HT1080 (cell line): ENCODE data around the gene RUNX2. TPM values are rescaled to one million over a fixed set of nuclear protein-coding genes. Genes with fewer than 3 reads are reported as not detected.
"Not testable (repeated sequence)": the region's sequence is repeated elsewhere in the genome, so short reads cannot be mapped to it uniquely, and the experiment has no call there.

Source experiments
- DNase-seq: peaks from one replicate; pipeline ENCODE4 v3.0.0-alpha.2; 2015; ENCODE audit warnings: low read depth
- total RNA-seq: library from RNA; depleted of rRNA; stranded (reverse); fragments of >200 nt; shearing (Covaris generic); gene quantifications from 2 replicates; pipeline ENCODE4 v1.2.3, GENCODE V29; 2014

The RUNX2 gene
- total RNA-seq, 1 experiment from 2014 or later: 4.1 TPM

DNA sequence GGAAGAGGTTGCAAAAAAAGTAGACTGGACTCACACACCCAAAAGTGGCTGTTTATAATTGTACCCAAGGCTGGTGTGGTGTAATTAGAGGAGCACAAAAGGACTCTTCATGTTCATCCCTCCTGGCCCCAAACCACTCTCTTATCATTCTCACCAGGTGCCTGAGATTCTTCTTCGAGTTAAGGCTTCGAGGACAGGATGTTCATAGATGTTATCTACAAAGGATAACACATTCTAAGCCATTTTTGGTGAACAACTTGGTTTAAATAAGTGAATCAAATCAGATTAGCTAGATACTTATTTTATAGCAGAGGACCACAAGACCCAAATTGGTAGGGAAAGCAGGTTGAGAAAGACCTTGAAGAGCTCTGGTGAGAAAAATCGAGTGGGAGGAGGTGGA, 122.7 kb downstream of the RUNX2 start:
- DNase-seq: no peak

DNA sequence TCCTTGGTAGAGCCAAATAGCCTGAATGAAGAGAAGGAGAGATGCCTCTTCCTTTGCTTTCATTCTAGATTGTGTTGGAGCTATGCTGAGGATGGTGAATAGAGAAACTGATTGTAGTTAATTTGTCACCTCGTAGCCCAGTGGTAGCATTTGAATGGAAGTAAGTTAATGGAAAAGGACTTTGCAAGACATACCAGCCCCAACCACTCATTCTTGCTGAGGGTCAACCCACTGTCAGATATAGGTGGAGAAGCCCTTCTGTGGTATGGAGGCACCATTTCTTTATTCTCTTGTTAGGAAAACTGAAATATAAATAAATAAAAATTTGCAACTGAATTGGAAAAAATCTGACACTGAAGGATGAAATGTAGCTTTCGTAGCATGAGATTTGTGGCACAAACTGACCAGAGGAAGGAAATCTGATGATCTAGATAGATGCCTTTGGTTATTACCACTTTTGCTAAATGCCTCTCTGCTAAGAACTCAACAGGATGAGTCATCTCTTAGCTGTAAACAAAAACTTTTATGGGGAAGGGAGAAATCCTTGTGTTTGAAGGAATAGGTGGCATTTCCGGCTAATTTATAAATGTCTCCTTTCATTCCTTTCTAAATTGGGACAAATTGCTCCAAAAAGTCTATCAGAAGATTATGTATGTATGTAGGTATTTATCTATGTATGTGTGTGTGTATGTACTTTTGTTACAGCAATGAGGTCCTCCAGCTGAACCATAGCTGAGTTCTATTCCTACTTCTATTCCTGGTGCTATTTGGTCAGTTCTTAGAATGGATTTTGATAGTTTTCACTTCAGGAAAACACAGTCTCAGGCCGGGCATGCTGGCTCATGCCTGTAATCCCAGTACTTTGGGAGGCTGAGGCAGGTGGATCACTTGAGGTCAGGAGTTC, 126.1 kb downstream of the RUNX2 start:
- peak; percentile 53 for DNase-seq

DNA sequence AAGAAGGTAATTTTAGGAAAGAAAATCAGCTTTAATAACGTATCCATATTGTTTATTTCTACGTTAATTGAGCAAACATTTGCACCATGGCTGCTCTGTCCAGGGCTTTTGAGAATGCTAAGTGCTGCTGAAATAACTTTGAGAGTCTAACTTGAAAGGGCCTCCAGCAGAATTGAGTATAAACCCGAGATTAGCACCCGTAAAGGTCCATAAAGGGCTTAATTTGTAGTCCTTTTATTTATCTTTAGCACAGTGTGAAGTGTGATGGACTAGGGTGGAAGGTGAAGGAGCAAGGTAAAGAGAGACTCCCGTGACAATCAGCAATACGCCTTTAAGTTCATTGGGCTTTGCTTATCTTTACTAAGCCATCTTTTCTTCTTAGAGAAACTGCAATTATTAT, 127.3 kb downstream of the RUNX2 start:
- DNase-seq: no peak

DNA sequence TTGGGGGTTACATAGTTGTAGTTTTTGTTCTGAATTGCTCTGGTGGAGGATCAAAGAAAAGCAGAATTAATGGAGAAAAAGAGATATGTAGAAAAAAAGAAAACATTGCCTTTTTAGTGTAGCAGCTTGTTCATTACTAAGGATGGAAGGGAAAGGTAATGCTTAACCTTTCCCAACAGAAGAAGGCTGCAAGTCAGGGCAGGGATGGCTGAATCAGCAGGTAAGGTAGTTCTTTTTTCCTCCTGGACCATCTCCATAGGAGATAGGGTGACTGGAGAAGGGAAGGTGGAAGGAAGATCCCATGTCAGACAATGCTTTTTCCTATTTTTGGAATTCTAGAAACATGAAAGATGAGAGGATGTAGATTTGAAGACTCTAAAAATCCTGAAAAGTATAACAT, 129.0 kb downstream of the RUNX2 start:
- no peak for DNase-seq

DNA sequence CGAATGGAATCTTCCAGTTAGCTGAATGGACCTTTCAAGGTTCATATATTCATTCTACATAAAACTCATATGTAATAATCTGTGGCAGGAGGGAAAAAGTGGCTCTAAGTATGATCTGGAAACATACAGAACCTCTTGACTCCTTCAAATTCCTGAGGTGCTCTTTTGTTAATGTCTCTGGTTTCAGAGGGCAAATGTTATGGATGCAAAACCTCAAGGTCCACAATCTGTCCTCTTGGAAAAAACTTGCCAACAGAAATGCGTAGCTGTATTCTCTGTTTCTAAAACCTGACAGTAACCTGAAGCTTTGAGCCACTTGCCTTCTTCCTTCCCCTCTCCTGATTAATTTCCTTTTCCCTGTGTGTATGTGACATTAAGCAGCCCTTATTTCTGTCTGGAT, 130.5 kb downstream of the RUNX2 start:
- DNase-seq: no peak

DNA sequence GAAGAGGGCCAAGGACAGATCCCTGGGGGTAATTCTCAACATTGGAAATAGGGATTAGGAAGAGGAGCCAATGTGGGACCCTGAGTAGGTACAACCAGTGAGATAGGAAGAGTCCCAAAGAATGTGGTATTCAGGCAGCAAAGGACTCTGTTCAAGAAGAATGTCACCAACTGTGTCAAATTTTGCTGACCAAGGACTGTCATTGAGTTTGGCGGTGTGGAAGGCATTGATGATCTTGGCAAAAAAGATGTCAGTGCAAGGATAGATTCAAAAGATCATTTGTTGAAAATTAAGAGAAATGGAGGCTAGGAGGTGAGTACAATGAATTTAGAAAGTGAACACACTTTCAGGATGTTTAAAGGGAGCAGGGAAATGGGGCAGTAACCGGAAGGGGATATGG, 132.0 kb downstream of the RUNX2 start:
- no peak for DNase-seq

DNA sequence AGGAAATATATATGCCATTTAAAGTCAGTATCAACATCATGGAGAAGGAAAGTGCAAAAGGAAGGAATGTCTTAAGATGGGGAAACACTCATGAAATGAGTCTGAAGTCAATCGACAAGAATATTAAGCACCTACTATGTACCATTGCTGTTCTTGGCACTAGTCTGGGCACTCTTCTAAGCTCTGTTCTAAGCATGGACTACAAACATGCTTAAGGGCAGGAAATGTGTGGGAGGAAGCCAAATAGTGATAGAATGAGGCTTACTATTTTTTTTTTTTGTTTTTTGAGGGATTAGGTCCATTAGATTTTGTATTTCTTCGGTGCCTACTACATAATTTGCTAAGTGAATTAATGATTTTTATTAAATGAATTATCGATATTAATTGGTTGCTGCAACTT, 133.4 kb downstream of the RUNX2 start:
- DNase-seq: no peak

DNA sequence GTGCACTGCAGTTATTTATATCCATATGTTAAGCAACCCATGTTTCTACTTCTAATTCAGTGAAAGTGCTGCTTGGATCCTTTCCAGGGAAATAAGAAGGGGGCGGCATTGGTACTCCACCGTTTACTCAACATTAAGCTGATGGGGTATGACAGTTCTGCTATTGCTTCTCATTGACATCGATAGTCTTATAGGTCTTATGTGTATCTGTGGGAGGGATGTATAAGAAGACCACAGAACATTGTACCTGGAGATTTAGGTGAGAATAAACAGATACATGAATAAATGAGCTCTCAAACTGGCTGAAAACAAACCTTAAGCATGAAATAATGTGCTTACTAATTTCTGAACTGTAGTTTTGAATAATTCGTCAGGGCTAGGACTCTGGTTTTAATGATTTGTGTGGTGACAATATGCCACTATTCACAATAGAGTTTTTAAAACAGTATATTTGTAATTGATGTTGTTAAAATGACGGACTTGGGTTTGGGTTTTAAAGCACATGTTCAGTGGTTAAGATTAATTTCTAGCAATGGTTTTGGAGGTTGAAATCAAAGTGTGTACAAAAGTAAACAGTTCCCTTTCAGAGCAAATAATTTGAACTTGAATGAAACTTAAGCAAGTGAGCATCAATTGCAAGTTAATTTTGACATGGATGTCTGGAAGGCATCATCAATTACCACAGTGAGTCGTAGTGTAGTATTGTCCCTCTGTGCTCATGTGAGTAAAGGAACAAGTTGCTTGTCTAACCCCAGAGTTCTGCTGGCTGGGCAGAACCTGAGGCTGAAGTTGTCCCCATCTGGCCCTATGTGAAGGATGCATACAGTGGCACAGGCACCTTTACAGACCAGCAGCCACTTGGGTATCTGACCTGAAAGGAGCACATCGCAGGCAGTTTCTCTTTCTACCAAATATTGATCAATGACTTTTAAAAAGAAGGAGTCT, 134.3 kb downstream of the RUNX2 start:
- DNase-seq: no peak

DNA sequence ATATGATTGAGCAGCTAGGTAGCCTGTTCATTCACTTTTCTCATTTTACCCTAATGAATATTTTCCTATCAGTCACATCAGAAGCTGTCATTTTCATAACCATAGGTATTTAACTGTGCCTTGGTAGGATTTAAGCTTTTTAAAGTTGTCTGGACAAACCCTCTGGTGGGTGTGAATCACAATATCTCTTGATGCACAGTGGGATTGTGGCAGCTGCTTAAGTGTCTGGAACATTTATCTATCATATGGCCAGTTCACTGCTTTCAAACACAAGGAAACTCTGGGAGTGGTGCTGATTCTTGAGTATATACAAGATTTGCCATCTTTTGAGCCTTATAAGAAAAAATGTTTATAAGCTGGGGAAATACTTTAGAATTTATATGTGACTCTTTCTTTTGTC, 136.6 kb downstream of the RUNX2 start:
- DNase-seq: no peak

DNA sequence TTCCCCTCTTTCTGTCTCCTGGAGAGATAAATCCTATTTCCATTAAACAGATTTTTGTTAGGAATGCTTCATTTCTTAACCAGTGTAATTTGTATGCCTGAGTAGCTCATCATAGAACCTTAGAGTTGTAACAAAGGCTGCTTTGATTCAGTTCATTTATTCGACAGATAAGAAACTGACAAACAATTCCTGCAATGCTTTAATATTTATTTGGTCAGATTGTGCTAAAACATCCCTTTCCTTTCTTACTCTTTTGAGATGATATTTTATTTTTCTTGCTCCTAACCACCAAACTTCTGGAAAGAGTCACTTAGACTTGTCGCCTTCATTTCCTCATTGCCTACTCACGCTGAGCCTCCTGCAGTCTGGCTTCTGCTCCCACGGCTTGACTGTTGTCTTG, 138.6 kb downstream of the RUNX2 start:
- DNase-seq: no peak

DNA sequence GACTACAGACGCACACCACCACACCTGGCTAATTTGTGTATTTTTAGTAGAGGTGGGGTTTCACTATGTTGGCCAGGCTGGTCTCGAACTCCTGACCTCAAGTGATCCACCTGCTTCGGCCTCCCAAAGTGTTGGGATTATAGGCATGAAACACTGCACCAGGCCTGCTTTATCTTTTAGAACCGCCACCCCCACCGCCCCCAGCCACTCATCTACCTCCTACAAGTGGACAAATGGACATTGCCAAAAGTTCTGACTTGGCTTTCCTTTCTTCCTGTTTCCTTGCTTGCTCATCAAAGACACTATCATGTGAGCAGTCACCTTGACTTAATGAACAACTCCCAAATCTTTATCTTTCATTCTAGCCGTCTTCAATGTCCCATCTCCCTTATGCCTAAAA, 139.3 kb downstream of the RUNX2 start:
- not testable (repeated sequence) for DNase-seq

DNA sequence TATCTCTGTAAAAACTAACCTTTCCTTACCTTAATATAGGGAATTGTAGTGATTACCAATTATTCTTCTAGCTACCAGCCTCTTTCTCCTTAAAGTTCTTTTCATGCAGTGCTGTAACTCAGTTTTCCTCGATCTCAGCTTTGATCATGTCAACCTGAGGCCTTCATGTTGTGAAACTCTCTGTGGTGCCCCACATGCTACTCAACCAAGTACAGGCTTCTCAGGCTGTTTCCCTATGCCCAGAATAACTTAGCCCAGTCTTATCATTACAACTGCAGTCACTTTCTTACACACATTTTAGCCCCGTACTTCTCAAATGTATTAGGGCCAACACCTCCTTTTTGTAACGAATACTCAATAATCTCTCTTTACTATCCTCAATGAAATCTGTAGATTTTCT, 139.7 kb downstream of the RUNX2 start:
- DNase-seq: no peak

DNA sequence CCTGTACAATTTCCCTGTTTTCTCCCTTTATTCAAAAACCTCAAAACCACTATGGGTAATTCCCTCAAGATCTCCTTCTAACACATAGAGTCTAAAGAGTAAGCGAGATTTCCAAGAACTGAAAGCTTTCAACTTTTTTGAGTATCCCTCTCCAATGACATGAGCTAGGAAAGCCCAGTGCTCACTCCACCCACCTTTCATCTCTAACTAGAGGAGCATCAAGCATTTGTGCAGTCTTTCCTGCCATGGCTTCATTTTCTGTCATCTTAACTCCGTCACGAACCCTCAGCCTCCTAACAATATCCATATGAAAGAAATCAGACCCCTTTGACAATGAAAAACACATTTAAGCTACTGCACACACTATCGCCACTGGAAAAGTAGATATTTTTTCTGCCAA, 141.5 kb downstream of the RUNX2 start:
- no peak for DNase-seq

DNA sequence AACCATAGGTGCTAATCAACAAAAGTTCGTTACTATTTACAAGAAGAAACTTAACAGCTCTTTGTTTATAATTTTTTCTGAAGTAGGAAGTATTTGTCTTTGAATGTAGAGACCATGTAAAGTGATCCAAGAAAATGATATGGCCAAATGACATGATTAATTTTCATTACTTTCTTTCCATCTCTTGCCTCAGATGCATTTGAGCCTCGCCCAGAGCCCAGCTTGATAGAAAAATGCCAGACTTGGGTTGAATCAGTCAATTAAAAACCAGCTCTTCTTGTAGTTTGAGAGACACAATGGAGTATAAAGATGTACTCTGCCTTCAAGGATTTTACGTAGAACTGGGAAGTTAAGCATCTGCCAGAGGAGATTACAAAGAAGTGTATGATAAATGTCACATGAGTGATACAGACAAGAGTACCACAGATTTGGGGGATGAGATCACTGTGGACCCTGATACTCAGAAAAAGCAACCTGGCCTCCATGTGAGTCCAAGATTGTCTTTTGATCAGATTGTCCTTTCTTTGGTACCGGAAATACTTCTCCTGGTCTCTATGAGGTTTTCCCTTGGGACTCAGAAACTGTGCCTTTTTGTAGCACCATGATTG, 142.1 kb downstream of the RUNX2 start:
- no peak for DNase-seq

DNA sequence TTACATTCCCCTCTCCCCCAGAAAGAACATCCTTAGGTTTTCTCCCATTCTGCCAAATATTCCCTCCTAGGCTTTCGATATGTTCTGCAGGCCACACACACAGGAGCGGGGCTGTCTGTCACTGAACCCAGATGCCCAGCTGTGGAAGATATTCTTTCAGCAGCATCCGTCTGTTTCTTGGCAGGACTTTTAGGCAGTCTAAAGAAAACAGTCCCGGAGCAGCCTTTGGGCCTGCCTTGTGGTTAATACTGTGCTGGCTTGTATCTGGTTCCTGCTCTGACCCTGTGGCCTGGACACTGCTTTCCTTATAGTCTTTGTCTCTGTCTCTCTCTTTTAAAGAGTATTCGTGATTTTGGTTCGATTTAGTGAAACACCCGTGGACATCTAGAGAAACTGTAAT, 144.3 kb downstream of the RUNX2 start:
- DNase-seq: no peak

DNA sequence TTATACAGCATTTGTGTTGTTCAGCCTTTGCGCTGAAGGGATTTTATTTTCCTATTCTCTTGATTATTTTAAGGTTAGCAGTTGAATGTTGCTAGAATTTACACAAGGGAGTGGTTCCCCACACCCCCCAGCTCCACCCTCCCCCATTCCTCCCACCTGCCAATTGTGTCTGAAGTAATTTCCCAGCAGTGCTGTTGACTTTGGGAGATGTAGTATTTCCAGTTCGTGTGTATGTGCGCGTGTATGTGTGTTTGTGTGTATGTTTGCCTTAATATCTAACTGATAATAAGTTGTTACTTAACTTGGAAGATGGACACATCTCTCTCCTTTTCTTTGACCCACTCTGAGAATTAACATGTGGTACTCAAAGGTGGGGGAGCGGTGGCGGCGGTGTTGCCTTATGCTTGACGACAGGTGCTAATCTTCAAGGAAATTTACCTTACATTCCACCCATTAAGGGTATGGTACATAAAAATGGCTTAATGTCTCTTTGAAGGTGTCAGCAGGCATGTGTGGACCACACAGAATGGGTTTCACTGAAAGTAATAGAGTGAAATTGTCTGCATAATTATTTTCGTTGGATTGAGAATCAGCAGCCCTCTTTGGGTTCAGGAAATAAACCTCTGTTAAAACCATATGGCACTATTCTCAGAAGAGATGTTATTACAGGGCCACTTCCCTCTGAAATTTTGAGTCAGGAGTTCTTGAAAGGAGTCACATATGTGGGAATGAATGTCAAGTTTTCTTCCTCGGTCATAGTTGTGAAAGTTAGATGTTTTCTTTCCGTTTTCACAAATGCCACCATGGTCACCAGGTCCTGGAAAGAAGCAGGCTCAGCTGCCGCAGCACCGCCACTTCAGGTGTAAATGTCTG, 145.2 kb downstream of the RUNX2 start:
- no peak for DNase-seq

DNA sequence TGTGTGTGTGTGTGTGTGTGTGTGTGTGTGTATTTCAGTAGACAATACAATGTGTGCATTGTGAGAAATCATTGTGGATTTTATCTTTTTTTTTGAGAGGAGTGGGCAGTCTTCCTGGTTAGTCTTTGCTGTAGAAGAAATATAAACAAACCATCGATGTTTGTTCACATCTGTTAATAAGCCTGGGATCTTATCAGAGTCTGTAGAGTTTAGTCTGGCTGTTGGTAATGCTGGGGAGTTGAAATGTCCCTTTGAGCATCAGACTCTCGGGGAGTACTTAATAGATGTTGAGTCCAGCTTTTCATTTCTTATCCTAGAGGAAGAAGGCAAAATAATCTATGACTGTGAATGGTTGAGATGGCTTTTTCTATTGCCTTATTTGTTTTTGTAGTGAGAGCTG, 146.2 kb downstream of the RUNX2 start:
- no peak for DNase-seq

DNA sequence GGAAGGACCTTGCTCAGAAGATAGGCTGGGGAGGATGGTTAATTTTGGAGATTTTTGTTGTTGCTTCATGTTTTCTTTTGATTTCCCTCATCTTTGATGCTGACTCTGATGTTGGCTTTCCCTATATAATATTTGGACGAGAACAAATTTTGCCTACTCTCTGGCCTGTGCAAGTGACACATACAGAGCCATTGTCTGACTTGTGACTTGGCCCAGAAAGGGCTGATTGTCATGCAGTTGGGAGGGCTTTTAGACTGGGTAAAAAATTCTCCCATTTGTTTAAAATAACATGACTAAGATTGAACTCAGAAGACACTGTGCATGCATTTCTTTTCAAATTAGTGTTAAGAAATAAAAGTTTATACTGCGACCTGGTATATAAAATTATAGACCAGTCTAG, 148.2 kb downstream of the RUNX2 start:
- no peak for DNase-seq

DNA sequence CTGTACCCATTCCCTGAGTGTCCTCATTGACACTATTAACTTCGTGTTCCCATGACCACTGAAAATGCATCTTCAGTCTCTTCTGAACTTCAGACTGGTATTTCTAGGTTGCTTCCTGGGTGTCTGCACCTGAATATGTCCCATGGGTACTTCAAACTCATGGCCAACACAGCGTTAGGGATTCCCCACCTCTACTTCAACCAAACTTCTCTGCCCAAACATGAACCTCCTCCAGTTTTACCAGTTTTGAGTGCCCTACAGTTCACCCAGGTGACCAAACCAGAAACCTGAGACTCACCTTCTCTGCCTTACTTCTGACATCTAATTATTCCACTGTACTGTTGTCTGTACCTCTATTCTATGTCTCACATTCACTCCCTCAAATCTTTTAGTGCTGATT, 149.1 kb downstream of the RUNX2 start:
- DNase-seq: no peak

DNA sequence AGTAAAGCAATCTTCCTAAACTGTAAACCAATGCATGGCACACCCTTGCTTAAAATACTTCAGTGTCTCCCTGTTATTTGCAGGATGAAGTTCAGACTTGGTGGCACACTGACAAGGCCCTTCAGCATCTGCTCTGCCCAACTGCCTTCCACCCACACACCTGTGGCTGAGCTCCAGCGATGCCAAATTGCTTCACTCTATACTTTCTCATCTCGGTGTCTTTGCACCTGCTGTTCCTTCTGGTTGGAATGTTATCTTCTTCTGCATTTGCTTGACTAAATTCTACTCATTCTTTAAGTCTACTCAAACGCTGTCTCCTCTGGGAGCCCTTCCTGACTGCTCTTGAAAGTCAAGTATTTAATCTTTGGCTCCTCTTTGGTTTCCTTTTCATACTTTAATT, 149.7 kb downstream of the RUNX2 start:
- DNase-seq: no peak

DNA sequence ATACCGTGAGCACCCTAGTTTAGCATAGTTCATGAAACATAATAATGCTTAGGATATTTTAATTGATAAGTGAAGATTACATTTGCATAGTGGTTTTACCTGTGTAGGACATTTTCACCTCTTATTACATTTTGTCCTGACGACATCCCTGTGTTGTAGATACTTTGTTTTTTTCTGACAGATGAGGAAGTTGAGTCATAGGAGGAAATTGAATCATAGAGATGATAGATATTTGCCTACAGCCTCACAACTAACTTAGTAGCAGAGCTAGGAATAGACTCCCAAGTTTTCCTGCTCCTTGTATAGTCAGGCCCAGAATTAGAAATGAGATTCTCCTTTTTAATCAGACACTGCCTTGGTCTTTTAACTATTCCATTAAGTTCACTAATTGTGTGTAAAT, 150.1 kb downstream of the RUNX2 start:
- peak; percentile 92 for DNase-seq
